Endothelial cell of umbilical vein (primary cell): ENCODE data around the gene SPCS3.
A peak's percentile ranks its signal among the peaks of the same experiment; 100 is the strongest.

Experiments
- GATA2 ChIP-seq: IDR thresholded peaks from 2 replicates; pipeline ENCODE4 v1.7.0; 2011; ENCODE audit warnings: low read depth, mild to moderate bottlenecking, moderate library complexity, mixed read lengths, low read length; ENCODE audit not compliant: insufficient read length, insufficient read depth
- TF ChIP-seq, protein P1 (sequence below), 2 donors: IDR thresholded peaks; 1 replicate in 1 of 2; 2 replicates in 1 of 2; pipeline ENCODE4 v1.5.1; 2011; ENCODE audit warnings: low read length in 2 of 2, mild to moderate bottlenecking in 2 of 2, moderate library complexity in 2 of 2, control low read depth in 1 of 2, inconsistent platforms in 1 of 2, low read depth in 1 of 2; ENCODE audit not compliant: insufficient read depth in 1 of 2; ENCODE audit errors: extremely low read depth in 1 of 2

DNA sequence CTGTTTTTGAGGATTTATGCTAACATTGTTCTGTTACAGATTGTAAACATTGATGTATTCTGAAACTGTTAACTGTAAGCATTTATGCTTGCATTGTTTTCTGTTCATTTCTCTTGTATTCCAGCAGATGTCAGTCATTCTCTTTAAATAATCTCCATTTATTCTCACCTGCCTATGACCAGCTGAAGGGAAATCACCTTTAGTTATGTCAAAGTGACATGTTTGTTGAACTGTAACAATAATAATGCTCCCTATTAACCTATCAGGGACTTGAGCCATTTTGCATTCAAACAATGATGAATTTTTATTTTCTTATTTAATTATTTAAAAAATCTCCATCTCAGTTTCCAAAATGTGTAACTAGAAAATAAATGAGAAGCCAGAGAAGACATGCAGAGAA lies 58.0 kb downstream of the SPCS3 start:
- TF ChIP-seq GATA2 = no peak
- TF ChIP-seq, protein P1, sequence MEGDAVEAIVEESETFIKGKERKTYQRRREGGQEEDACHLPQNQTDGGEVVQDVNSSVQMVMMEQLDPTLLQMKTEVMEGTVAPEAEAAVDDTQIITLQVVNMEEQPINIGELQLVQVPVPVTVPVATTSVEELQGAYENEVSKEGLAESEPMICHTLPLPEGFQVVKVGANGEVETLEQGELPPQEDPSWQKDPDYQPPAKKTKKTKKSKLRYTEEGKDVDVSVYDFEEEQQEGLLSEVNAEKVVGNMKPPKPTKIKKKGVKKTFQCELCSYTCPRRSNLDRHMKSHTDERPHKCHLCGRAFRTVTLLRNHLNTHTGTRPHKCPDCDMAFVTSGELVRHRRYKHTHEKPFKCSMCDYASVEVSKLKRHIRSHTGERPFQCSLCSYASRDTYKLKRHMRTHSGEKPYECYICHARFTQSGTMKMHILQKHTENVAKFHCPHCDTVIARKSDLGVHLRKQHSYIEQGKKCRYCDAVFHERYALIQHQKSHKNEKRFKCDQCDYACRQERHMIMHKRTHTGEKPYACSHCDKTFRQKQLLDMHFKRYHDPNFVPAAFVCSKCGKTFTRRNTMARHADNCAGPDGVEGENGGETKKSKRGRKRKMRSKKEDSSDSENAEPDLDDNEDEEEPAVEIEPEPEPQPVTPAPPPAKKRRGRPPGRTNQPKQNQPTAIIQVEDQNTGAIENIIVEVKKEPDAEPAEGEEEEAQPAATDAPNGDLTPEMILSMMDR (IDR thresholded peaks at IDR 0.05; ENCODE audit: extremely low read depth in 1 of 2, insufficient read depth in 1 of 2, low read depth in 1 of 2, low read length in 2 of 2) = peak in 1 of 2 donors; percentile 14
